ENCODE measurements around the gene ANTXR1.

DNA sequence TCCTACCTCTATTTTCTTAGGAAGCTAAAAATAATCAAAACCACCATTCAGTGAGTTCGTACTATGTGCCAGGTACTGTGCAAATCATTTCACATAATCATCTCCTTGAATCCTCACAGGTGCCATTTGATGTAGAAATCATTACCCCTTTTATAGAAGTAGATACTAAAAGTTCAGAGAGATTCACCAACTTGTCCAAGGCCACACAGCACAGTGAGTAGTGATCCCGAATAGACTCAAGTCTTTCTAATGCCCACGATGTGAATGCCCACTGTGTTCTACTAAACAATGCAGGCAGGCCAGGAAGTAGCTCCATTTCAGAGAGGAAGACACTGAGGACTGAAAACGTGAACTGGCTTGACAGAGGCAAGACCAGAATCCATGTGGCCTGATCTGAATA lies 68.8 kb downstream of the ANTXR1 start:
- TF ChIP-seq FOS (IDR thresholded peaks at IDR 0.05; ENCODE audit: borderline replicate concordance, insufficient read depth, low read length): no peak
- TF ChIP-seq POLR2A (IDR thresholded peaks at IDR 0.05; ENCODE audit: low read depth, low read length): no peak
- no peak for TF ChIP-seq CTCF (IDR thresholded peaks at IDR 0.05; ENCODE audit: extremely low read depth in 1 of 2, insufficient read depth in 1 of 2, low read depth in 1 of 2, low read length in 2 of 2)
